HPDE6-E6E7 (cell line): ENCODE results near the gene THNSL1.
A peak's percentile ranks its signal among the peaks of the same experiment; 100 is the strongest.
"Not testable (repeated sequence)": the region's sequence is repeated elsewhere in the genome, so short reads cannot be mapped to it uniquely, and the experiment has no call there.

ENCODE experiments used
- DNase-seq: peaks from one replicate; pipeline ENCODE4 v3.0.0; 2011; ENCODE audit warnings: missing footprints; ENCODE audit errors: extremely low spot score

THNSL1 gene

GRCh38 chr10:25011591-25011990, 4.8 kb upstream of the THNSL1 start:
- DNase-seq: not testable (repeated sequence)

DNA sequence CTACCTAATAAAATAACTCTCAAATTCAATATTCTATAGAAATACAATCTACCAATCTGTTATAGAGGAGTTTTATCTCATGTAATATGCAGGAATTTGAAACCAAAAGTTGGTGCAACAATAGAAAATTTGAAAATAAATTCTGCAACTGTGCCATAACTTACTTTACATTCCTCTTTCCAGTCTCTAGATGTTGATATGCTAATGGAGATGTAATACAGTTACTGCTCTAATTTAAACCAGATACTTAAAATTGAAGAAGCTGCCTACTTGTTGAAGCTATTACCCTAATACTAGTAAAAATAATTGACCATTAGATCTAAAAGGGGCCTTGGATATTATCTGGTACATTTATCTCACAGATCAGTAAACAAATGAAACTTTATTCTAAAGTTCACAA, 1.8 kb upstream of the THNSL1 start:
- no peak for DNase-seq

GRCh38 chr10:25015828-25016375, 510 bp upstream of the THNSL1 start, which contains the start of gene ENKUR:
Gene ENKUR (minus strand): TSS chr10:25016158. CDS start chr10:25015936, 222 bp downstream.
- peak; percentile 33 for DNase-seq

- DNase-seq: no peak
Observed at GRCh38 chr10:25017154-25017590, 760 bp downstream of the THNSL1 start.

DNA sequence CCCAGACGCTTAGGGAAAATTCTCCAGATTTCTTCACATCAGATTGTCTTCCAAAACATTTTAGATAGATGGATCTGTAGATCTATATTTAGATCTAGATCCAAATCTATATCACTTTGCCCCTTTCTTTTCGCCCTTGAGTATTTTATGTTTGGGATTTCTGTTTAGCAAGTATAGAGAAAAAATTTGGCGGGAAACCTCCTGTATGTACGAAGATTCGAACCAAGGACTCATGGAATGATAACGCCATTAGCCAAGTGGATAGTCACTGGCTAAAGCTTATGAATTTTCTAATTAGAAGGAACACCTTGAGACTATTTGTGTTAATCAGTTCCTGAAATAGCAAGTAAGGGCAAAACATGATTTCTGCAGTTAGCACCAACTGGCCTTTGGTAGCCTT, 1.2 kb downstream of the THNSL1 start:
- no peak for DNase-seq

GRCh38 chr10:25018703-25019102, 2.3 kb downstream of the THNSL1 start:
- no peak for DNase-seq

- DNase-seq: no peak
Observed at GRCh38 chr10:25023278-25023677, 6.9 kb downstream of the THNSL1 start.

DNA sequence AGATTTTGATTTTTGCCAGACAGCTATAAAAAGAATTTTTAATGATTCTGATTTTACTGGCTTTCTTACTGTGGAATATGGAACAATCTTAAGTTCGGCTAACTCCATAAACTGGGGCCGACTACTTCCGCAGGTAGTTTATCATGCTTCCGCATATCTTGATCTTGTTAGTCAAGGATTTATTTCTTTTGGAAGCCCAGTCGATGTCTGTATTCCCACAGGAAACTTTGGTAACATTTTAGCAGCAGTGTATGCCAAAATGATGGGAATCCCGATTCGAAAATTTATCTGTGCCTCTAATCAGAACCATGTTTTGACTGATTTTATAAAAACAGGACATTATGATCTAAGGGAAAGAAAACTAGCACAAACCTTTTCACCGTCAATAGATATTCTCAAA, 8.1 kb downstream of the THNSL1 start:
- DNase-seq: no peak

DNA sequence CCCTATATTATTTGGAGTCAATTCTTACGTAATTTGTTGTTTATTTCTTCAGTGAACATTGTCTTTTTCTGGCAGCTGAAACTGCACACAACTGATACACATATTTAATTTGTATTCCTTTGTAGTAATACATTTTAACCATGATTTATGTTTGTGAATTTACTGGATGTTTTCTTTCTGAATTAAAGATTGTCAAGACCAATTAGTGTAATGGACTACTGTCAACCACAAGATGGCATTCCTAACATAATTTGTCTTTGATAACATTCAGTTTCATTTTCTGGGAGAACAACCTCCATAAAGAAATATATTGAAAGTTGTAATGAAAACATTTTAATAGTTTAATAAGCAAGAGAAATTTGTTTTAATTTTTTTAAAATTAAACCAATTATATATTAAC, 10.1 kb downstream of the THNSL1 start:
- DNase-seq: no peak

DNA sequence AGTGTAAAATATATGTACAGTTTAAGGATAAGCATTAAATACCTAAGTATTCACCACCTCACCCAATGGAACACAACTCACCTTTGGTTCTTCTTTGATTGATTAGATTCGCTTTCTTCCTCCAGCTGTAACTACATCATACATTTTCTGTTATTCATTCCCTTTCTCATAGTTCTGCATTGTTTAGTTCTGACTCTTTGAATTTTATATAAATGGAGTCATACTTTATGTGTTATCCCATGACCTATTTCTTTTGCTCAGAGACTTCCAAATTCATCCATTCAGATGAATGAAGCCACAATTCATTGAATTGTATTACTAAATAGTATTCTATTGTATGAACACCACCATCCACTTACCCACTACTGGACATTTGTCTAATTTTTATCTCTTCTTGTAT, 12.3 kb downstream of the THNSL1 start:
- no peak for DNase-seq

DNA sequence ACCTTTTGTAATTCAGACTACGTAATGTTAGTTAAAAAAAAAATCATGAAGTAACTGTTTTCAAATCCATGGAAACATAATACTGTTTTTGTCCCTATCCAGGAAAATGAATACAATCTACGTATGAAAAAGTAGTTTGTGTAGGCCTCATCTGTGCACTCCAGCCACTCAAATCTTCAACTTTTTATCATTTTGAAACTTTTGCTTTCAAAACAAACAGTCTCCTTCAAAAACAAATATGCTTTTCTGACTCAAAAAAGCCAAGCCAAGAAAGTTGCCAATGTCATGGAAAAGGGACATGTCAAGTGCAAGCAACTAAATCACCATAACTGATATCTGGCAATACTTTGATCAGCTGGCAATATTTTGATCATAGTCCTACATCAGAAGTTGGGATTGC, 13.1 kb downstream of the THNSL1 start:
- no peak for DNase-seq

- no peak for DNase-seq
Observed at GRCh38 chr10:25036381-25036780, 20.0 kb downstream of the THNSL1 start.

- DNase-seq: no peak
Observed at GRCh38 chr10:25038325-25038724, 21.9 kb downstream of the THNSL1 start.

DNA sequence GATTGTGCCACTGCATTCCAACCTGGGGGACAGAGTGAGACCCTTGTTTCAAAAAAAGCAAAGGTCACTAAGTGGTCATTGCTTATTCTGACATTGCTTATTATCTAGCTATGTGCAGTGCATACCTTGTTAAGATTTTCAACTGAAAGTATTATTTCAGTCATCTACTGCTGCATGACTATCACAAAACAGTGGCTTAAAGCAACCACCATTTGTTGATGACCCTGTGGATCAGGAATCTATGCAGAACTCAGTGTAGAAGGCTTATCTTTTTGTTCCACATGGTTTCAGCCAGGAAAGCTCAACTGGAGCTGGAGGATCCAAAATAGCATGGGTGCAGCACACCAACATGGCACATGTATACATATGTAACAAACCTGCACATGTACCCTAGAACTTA, 23.1 kb downstream of the THNSL1 start:
- no peak for DNase-seq

- DNase-seq: no peak
Observed at GRCh38 chr10:25046641-25047040, 30.2 kb downstream of the THNSL1 start.

- DNase-seq: no peak
Observed at GRCh38 chr10:25047088-25047487, 30.7 kb downstream of the THNSL1 start.

DNA sequence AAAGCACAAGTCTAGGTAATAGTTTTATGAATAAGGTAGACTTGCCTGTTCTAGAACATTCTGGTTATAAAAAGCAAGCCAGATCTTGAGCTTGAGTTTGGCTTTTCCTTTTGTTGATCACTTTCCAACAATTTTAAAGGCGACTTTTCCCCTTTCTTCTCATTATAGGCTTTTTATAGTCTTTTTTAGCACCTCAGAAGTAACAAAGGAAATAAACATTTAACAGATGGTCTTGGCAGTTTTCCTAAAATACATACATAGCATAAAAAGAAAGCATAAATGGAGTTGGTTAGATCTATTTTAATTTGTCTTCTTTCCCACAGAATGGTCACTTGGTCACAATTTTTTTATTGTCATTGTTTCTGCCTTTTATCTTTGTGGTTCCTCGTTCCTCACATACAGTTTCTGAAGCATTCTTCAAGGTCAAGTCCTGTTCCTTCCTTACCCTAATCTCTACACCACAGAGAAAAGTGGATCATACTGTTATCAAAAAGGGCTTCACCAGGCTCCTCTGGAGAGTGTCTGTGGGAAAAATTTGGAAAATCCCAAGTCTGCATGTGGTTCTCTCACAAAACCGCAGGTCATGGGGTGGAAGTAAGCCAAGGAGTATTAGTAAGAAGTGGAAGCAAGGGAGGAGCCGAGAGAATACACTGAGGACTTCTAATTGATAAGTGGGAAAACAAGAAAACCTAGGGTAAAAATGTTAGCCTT, 31.3 kb downstream of the THNSL1 start:
- DNase-seq: no peak

DNA sequence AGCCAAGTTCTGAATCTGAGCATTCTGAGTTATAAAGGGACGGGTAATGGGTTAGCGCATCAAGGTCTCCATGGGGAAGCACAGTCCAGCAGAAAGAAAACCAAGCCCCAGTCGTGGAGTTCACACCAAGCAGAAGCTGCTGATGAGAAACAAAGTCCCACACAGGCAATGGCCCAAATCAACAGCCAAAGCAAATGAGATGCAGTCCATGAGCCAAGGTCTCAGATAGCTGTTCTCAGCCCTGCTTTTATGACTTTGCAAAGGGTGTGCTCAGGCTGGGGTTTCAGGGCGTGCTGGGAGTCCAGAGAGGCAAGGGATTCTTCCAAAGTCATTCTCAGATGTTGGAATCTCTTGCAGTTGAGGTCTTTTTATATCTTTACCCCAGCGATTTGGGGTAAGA, 32.0 kb downstream of the THNSL1 start:
- no peak for DNase-seq

DNA sequence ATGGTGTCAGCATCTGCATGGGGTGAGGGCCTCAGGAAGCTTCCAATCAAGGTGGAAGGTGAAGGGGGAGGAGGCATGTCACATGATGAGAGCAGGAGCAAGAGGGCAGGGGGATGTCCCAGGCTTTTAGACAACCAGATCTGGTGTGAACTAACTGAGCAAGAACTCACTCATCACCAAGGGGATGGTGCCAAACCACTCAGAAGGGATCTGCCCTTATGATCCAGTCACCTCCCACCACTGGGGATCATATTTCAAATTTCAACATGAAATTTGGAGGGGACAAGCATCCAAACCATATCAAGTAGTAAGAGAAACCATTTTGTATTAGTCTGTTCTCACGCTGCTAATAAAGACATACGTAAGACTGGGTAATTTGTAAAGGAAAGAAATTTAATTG, 33.6 kb downstream of the THNSL1 start:
- DNase-seq: no peak

DNA sequence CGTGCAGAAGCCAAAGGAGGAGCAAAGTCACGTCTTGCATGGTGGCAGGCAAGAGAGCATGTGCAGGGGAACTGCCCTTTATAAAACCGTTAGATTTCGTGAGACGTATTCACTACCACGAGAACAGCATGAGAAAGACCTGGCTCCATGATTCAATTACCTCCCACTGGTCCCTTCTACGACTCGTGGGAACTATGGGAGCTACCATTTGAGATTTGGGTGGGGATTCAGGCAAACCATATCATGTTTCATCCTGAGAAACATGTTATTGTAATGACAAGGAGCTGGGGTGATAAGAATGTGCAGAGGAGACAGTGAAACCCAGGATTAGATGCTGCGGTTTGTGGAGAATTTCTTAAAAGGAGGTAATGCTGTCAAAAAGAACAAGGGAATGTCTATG, 34.0 kb downstream of the THNSL1 start:
- DNase-seq: no peak

GRCh38 chr10:25052012-25052411, 35.6 kb downstream of the THNSL1 start:
- DNase-seq: no peak

- DNase-seq: no peak
Observed at GRCh38 chr10:25056726-25057125, 40.3 kb downstream of the THNSL1 start.

- no peak for DNase-seq
Observed at GRCh38 chr10:25057886-25058285, 41.5 kb downstream of the THNSL1 start.

DNA sequence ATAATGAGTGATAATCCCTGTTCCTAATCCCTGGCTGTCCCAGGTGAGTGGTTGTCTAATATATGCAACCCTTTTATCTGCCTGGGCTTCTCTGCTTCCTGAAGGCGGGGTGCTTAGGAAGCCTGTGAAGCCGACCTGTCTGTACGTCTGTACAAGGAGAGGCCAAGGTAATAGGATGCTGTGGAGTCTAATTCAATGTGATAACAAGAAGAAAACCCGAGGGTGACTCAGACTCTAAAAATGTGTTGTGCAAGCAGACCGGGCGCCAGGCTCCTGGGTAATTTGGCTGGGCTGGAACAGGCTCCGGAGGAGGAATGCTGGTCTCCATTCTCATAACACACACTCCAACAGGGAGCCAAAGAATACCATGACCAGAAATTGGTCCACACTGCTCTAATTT, 43.6 kb downstream of the THNSL1 start:
- DNase-seq: peak; percentile 31
